Activated gamma-delta T cell (primary cell): ENCODE data around the gene GTPBP4.
"Not testable (repeated sequence)": the region's sequence is repeated elsewhere in the genome, so short reads cannot be mapped to it uniquely, and the experiment has no call there.

Source experiments
- DNase-seq: peaks from one replicate; lab custom pipeline; 2025; lab: John Stamatoyannopoulos, UW

Gene GTPBP4

GRCh38 chr10:1025683-1026082 is 37.4 kb downstream of the GTPBP4 start, which contains the start of gene IDI2:
Gene IDI2, minus strand, starts transcription at chr10:1025859. Its CDS starts 1,136 bp downstream, at chr10:1024723.
- DNase-seq: no peak

GRCh38 chr10:1026578-1026977 is 38.3 kb downstream of the GTPBP4 start:
- DNase-seq: no peak

DNA sequence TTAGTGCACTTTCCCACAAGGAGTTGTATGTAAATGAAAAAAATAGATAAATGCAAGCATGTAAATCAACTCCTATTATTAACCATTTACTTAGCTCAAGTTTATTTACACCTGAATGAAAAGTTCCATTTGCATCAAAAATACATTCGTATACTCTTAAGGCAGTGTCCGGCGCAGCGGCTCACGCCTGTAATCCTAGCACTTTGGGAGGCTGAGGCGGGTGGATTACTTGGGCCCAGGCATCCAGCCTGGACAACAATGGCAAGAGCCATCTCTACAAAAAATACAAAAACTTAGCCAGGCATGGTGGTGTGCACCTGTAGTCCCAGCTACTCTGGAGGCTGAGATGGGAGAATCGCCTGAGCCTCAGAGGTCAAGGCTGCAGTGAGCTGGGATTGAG is 41.6 kb downstream of the GTPBP4 start:
- DNase-seq: no peak

GRCh38 chr10:1033601-1034000 is 45.4 kb downstream of the GTPBP4 start:
- DNase-seq: no peak

DNA sequence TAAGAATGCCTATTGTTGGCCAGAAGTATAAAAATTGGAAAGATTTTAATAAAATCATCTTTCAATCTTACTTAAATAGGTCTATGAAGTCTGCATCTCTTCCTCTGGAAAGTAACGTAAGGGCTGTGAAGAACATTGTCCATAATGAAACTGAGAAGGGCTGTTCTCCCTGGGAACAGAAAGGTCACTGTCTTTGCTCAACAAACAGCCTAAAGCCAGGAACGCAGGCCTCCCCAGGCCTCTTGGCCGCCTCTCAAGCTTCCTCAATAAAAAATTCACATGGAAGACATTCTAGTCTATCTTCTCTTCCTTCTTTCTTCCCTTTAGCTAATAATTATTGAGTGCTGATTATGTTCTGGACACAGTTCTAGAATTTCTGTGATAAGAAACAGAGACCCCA is 46.5 kb downstream of the GTPBP4 start:
- no peak for DNase-seq

- DNase-seq: no peak
Measured at GRCh38 chr10:1035201-1035600, 47.0 kb downstream of the GTPBP4 start.

DNA sequence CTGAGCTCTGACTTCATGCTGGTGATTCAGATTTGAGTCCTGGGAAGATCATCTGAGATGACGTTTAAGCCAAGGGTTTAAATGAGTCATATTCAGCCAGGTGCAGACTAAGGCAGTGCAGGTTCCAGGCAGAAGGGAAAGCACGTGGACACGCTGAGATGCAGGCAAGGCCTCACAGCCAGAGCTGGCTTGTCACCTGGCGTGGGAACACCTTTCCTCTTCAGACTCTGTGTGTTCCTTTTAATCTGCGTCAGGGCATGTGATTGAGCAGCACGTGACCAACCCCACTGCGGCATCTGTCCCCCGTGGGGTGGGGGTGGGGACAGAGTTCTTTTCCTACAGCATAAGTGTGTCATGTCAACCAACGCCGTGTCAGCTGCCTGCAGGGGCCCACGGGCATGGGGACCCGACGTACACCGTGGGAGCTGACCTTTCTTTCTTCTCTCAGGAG is 48.1 kb downstream of the GTPBP4 start:
- DNase-seq: no peak

- DNase-seq: no peak
Measured at GRCh38 chr10:1037098-1037497, 48.9 kb downstream of the GTPBP4 start.

DNA sequence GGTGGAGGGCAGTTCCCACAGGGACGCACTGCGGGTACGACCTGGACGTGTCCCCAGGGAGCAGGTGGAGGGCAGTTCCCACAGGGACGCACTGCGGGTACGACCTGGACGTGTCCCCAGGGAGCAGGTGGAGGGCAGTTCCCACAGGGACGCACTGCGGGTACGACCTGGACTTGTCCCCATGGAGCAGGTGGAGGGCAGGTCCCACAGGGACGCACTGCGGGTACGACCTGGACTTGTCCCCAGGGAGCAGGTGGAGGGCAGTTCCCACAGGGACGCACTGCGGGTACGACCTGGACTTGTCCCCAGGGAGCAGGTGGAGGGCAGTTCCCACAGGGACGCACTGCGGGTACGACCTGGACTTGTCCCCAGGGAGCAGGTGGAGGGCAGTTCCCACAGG is 50.5 kb downstream of the GTPBP4 start:
- not testable (repeated sequence) for DNase-seq

DNA sequence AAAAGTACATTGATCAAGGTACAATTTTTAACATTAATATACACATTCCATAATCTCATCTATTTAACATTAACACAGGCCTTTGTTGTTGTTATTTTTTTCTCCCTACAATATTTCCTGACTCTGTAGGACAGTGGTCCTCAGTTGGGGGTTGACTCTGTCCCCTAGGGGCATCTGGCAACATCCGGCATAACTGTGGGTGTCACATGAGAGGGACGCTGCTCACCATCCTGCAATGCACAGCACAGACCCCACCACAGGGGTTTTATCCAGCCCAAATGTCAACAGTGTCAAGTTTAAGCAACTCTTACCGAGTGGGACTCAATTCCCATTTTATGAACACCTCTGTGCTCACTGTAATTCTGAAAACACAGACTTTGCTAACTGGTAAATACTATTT is 51.9 kb downstream of the GTPBP4 start:
- DNase-seq: no peak

DNA sequence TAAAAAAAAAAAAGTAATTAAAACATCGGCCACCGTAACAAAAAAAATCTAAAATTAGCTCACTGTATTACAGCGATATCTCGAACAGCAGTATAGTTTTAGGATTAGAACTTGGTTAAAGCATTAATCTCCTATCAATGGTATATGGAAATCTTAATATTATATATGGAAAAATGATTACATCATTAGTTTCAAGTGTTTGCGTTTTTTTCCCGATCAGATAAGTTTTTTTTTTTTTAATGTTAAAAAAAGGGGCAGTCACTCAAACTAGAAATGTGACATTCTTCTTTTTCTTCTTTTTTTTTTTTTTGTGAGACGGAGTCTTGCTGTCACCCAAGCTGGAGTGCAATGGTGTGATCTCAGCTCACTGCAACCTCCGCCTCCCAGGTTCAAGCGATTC is 53.3 kb downstream of the GTPBP4 start:
- DNase-seq: no peak

DNA sequence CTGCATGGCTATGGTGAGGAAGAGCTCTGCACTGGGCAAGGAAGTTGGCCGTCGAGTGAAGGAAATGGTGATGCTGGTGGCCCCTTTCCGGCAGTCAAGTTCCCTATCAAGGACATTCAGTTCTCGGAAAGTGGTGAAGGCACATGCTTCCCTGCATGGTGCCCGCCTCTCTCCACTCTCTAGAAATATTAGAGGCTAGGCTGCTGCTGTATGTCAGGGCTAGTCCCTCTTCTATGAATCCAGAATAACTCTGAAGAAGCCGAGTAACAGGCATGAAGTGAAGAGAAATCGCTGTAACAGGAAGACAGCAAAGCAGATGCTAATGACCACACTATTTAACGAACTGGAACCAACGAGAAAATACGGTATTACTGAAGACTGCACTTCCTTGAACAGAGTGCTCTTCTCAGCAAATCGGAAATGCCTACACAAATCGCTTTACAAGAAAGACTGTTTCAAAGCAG is 55.3 kb downstream of the GTPBP4 start:
- DNase-seq: no peak

DNA sequence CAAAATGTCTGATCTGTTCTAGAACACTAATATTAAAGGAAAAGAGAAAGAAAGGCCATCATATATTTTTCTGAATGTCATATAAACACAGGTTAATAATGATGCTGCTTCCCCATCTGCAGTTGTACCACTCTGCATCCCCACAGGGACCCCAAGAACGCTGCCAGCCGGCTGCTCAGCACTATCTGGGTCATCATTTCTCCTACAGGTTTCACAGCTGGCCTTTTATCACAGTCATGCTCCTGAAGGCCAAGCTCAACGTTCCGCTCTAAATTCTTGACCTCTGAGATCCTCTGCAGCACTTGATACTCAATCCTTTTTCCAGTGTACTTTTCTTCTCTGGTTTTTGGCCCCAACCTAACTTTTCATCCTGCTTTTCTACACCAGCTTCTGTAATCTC is 55.9 kb downstream of the GTPBP4 start:
- no peak for DNase-seq

- DNase-seq: no peak
Measured at GRCh38 chr10:1044964-1045363, 56.7 kb downstream of the GTPBP4 start.

DNA sequence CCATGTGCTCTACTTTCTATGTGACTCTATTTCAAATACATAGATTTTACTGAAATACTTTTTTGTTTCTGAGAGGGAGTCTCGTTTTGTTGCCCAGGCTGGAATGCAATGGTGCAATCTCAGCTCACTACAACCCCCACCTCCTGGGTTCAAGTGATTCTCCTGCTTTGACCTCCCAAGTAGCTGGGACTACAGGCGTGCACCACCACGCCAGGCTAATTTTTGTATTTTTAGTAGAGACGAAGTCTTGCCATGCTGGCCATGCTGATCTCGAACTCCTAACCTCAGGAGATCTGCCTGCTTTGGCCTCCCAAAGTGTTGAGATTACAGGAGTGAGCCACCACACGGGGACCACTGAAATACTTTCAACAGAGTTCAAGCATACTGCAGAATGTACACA is 57.2 kb downstream of the GTPBP4 start:
- no peak for DNase-seq

GRCh38 chr10:1047937-1048336 is 59.7 kb downstream of the GTPBP4 start:
- DNase-seq: no peak

DNA sequence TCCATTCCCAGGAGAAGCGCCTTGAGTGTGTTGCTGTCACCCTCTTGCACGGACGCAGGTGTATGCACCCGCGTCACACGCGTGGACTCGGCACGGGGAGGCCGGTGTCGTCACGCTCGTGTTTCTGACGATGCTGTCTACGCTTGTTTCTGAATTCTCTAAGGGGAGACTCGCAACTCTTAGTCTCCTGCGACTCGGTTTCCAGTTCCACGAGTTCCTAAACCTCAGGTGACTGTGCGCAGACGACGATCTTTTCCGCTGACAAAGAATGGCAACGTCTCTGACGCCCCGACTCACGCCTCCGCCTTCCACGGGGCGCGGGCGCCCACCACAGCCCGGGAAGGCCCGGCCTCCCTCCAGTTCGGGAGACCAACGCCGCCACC is 60.1 kb downstream of the GTPBP4 start:
- peak; percentile 56 for DNase-seq

GRCh38 chr10:1048732-1049424 is 60.6 kb downstream of the GTPBP4 start, which contains the start of gene IDI1:
Gene IDI1, minus strand, starts transcription at chr10:1049119. Its CDS starts 116 bp downstream, at chr10:1049003.
- DNase-seq: peak; percentile 99

DNA sequence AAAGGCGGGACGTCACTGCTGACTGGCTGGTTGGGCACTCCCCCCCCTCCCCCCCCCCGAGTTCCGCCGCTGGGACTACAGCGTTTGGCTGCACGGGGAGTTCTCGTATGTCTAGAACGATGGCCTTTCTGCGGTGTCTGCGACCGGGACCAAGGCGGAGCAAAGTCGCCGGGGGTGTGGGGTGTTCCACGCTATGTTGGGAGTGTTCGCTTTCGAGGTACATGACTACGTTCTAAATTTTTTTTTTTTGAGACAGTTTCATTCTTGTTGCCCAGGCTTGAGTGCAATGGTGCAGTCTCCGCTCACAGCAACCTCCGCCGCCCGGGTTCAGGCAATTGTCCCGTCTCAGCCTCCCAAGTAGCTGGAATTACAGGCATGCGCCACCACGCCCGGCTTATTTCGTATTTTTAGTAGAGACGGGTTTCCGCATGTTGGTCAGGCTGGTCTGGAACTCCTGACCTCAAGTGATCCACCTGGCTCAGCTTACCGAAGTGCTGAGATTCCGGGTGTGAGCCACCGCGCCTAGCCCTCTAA is 61.3 kb downstream of the GTPBP4 start:
- no peak for DNase-seq

DNA sequence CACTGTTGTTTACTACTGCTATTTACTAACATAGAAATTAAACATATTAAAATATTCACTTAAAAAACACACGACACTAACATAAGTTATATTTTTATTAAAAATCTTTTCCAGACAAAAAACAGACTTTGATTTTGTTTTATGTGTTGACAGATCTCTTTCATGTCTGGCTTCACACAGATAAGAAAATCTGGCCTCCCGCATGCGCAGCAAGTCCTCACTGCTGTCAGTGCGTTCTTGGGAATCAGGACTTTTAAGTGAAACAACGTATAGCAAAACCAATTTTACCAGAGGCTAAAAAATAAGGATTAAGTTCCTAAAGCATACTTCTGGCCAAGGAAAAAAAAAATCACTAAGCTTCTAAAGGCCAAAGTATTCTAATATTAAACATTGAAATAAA is 61.9 kb downstream of the GTPBP4 start:
- DNase-seq: no peak

DNA sequence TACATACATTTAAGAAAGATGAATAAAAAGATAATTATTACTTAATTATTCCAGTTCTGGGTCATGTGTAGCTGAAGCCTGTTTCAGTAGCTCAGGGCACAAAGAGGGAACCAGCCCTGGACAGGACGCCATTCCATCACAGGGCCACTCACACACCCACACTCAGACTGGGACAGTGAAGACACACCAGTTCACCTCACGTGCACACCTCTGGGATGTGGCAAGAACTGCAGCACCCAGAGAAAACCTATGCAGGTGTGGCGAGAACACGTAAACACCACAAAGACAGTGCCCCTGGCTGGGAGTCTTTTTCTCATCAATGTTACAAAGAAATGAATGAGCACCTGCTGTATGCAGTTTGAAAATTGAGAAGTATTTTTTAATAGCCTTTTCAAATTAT is 62.3 kb downstream of the GTPBP4 start:
- no peak for DNase-seq

DNA sequence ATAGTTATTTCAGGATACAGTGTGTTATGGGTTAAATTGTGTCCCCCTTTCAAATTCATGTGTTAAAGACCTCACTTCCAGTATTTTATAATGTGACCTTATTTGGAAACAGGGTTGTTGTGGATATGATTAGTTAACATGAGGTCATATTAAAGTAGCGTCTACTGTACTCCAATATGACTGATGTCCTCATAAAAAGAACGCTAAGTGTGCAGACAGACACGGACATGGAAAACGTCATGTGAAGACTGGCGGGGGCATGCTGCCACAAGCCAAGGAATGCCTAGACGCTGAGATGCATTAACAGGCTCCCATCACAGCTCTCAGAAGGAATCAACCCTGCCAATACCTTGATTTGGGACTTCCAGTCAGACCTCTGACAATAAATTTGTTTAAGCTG is 66.5 kb downstream of the GTPBP4 start:
- DNase-seq: no peak

GRCh38 chr10:1056326-1057105 is 68.3 kb downstream of the GTPBP4 start, which contains the start of gene WDR37:
Gene WDR37, plus strand, starts transcription at chr10:1056385. Its CDS starts 15,771 bp downstream, at chr10:1072156.
- DNase-seq: peak; percentile 82
